WTC11 (cell line): Measurements from ENCODE around the gene GRID2. TPM values are rescaled to one million over a fixed set of nuclear protein-coding genes. Genes with fewer than 3 reads are reported as not detected.
A peak's percentile ranks its signal among the peaks of the same experiment; 100 is the strongest.

Source experiments
- ATAC-seq: fragments of 200-7000 bp; cut with Tn5 transposase; 2 replicates; pipeline ENCODE4 v1.10.0; 2021; ENCODE audit warnings: mild to moderate bottlenecking, moderate library complexity
- CTCF ChIA-PET: fragments of 300-600 bp; sonication (Branson Sonifier 250); formaldehyde crosslinking; loops from one replicate; lab custom pipeline; 2021; ENCODE audit warnings: antibody characterized with exemption; lab: Charles Lee
- POLR2A ChIA-PET: fragments of 350-600 bp; sonication (Branson Sonifier 250); formaldehyde crosslinking; loops from one replicate; lab custom pipeline; 2021; ENCODE audit warnings: antibody characterized with exemption; lab: Charles Lee
- DNase-seq: peaks from one replicate; pipeline ENCODE4 v3.0.0; 2021; ENCODE audit warnings: low spot score
- H3K27ac Mint-ChIP-seq: 2 replicates; pipeline ENCODE4 v1.8.0; 2021; ENCODE audit warnings: mixed read lengths
- H3K27me3 Mint-ChIP-seq: 2 replicates; pipeline ENCODE4 v1.8.0; 2021; ENCODE audit warnings: low read depth, mild to moderate bottlenecking, moderate library complexity, mixed read lengths
- H3K36me3 Mint-ChIP-seq: 2 replicates; pipeline ENCODE4 v1.8.0; 2021; ENCODE audit warnings: mixed read lengths
- H3K4me1 Mint-ChIP-seq: 2 replicates; pipeline ENCODE4 v1.8.0; 2022; ENCODE audit warnings: mixed read lengths
- H3K4me3 Mint-ChIP-seq: 2 replicates; pipeline ENCODE4 v1.8.0; 2021; ENCODE audit warnings: mild to moderate bottlenecking, moderate library complexity, mixed read lengths
- H3K9me3 Mint-ChIP-seq: 2 replicates; pipeline ENCODE4 v1.8.0; 2021; ENCODE audit warnings: mixed read lengths
- CREM ChIP-seq: sonication (generic); formaldehyde crosslinking; IDR thresholded peaks from 2 replicates; pipeline ENCODE4 v1.8.1; 2022; ENCODE audit warnings: mild to moderate bottlenecking, missing genetic modification reagents, moderate library complexity
- CTCF ChIP-seq: fragments of 200-600 bp; IDR thresholded peaks from 2 replicates; pipeline ENCODE4 v1.8.0; 2022; ENCODE audit warnings: antibody characterized with exemption
- EMX1 ChIP-seq: fragments of 250-450 bp; sonication (Bioruptor Pico); IDR thresholded peaks from 2 replicates; pipeline ENCODE4 v1.8.0; 2021; ENCODE audit warnings: mild to moderate bottlenecking
- ESRRA ChIP-seq: sonication (generic); formaldehyde crosslinking; IDR thresholded peaks from 2 replicates; pipeline ENCODE4 v1.8.1; 2022; ENCODE audit warnings: mild to moderate bottlenecking, missing genetic modification reagents, borderline replicate concordance
- MYBL2 ChIP-seq: sonication (generic); formaldehyde crosslinking; IDR thresholded peaks from 2 replicates; pipeline ENCODE4 v1.8.1; 2023; ENCODE audit warnings: mild to moderate bottlenecking, moderate library complexity, missing genetic modification reagents
- NFE2L1 ChIP-seq: sonication (generic); formaldehyde crosslinking; IDR thresholded peaks from 2 replicates; pipeline ENCODE4 v1.8.1; 2023; ENCODE audit warnings: missing genetic modification reagents
- NFYB ChIP-seq: sonication (generic); formaldehyde crosslinking; conservative IDR thresholded peaks from 2 replicates; pipeline ENCODE4 v1.8.0; 2022; ENCODE audit warnings: low read depth, missing genetic modification reagents
- NR2C2 ChIP-seq: sonication (generic); formaldehyde crosslinking; IDR thresholded peaks from 2 replicates; pipeline ENCODE4 v1.8.0; 2022; ENCODE audit warnings: mild to moderate bottlenecking, missing genetic modification reagents
- SOX15 ChIP-seq: fragments of 250-450 bp; sonication (Bioruptor Pico); IDR thresholded peaks from 2 replicates; pipeline ENCODE4 v1.9.0; 2021; ENCODE audit warnings: mild to moderate bottlenecking
- SP1 ChIP-seq: sonication (generic); formaldehyde crosslinking; conservative IDR thresholded peaks from 2 replicates; pipeline ENCODE4 v1.8.1; 2022; ENCODE audit warnings: missing genetic modification reagents
- TEAD1 ChIP-seq: sonication (generic); formaldehyde crosslinking; IDR thresholded peaks from 2 replicates; pipeline ENCODE4 v1.8.0; 2022; ENCODE audit warnings: mild to moderate bottlenecking, missing genetic modification reagents
- ZNF138 ChIP-seq: sonication (generic); formaldehyde crosslinking; conservative IDR thresholded peaks from 2 replicates; pipeline ENCODE4 v1.8.1; 2022; ENCODE audit warnings: mild to moderate bottlenecking, moderate library complexity, missing genetic modification reagents
- ZNF232 ChIP-seq: sonication (generic); formaldehyde crosslinking; IDR thresholded peaks from 2 replicates; pipeline ENCODE4 v1.8.0; 2022; ENCODE audit warnings: mild to moderate bottlenecking, missing genetic modification reagents
- ZNF281 ChIP-seq: sonication (generic); formaldehyde crosslinking; IDR thresholded peaks from 2 replicates; pipeline ENCODE4 v1.8.0; 2023; ENCODE audit warnings: mild to moderate bottlenecking, missing genetic modification reagents
- ZNF317 ChIP-seq: sonication (generic); formaldehyde crosslinking; IDR thresholded peaks from 2 replicates; pipeline ENCODE4 v1.8.1; 2023; ENCODE audit warnings: low read depth, mild to moderate bottlenecking, moderate library complexity, missing genetic modification reagents, borderline replicate concordance
- ZNF396 ChIP-seq: fragments of 250-450 bp; sonication (Bioruptor Pico); IDR thresholded peaks from 2 replicates; pipeline ENCODE4 v1.8.0; 2021; ENCODE audit warnings: mild to moderate bottlenecking, moderate library complexity, borderline replicate concordance
- ZNF512 ChIP-seq: sonication (generic); formaldehyde crosslinking; IDR thresholded peaks from 2 replicates; pipeline ENCODE4 v1.8.1; 2022; ENCODE audit warnings: missing genetic modification reagents, borderline replicate concordance
- total RNA-seq: library from RNA; stranded (reverse); gene quantifications from 3 replicates; pipeline ENCODE4 v1.2.3, GENCODE V29; 2021
- TF ChIP-seq, protein P1 (sequence below): fragments of 250-450 bp; sonication (Bioruptor Pico); IDR thresholded peaks from 2 replicates; pipeline ENCODE4 v2.1.2; 2022; ENCODE audit warnings: mild to moderate bottlenecking, moderate library complexity
- TF ChIP-seq, protein P2 (sequence below): sonication (generic); formaldehyde crosslinking; IDR thresholded peaks from 2 replicates; pipeline ENCODE4 v1.8.0; 2022; ENCODE audit warnings: mild to moderate bottlenecking, missing genetic modification reagents
- TF ChIP-seq, protein P3 (sequence below): sonication (generic); formaldehyde crosslinking; IDR thresholded peaks from 2 replicates; pipeline ENCODE4 v1.8.0; 2022; ENCODE audit warnings: mild to moderate bottlenecking, missing genetic modification reagents

Gene GRID2
- total RNA-seq, 1 experiment from 2014 or later = 26.8 TPM

DNA sequence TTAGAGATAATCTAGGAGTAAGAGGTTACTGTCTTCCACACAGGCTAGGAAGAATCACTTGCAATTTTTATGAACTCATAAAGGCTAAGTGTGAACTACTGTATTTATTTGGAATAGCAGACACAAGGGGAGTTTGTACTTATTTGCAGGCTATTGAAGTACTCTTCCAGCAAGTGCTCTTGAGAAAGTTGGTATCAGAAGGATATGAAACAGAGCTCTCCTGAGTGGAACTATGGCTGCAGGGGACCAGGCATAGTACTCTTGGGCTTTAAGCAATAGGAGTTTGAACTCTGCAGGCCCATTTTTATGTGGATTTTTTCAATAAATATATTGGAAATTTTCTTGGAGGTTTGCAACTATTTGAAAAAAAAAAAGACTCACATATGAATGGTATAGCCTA is 768.5 kb downstream of the GRID2 start:
- POLR2A ChIA-PET = no interaction called here
- Mint-ChIP-seq H3K4me1 (peaks cover 6% of the 10 kb centered on the region), H3K27me3 (no peaks in the 10 kb centered on the region), H3K36me3 (no peaks in the 10 kb centered on the region), H3K4me3 (no peak overlapping the region), H3K9me3 (0 out of 2 replicates have a peak, but pooled peaks cover 3% of the 10 kb centered on the region), H3K27ac (no peak overlapping the region)
- CTCF ChIA-PET = no interaction called here
- DNase-seq (no peak), ATAC-seq (no peak)
- no peak for TF ChIP-seq ZNF396 (CRISPR knock-in tag)
- TF ChIP-seq, protein P1, sequence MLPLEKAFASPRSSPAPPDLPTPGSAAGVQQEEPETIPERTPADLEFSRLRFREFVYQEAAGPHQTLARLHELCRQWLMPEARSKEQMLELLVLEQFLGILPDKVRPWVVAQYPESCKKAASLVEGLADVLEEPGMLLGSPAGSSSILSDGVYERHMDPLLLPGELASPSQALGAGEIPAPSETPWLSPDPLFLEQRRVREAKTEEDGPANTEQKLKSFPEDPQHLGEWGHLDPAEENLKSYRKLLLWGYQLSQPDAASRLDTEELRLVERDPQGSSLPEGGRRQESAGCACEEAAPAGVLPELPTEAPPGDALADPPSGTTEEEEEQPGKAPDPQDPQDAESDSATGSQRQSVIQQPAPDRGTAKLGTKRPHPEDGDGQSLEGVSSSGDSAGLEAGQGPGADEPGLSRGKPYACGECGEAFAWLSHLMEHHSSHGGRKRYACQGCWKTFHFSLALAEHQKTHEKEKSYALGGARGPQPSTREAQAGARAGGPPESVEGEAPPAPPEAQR (CRISPR knock-in tag) = no peak

DNA sequence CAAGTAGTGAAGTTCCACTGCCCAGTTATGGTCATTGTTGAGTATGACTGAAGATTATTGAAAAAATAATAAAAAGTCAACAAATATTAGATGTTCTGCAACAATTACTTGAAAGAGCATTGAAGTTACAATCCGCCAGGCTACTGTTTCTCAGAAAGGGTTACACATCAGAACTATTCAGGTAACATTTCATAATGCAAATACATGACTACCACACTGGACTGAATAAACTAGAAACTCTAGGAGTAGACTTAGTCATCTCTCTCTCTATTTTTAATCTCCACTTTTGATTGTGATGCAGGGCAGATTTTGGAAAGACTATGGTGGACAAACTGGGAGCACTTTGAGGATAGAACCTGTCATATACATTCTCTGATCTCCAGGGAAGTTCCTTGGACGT is 776.5 kb downstream of the GRID2 start:
- CTCF ChIA-PET = no interaction called here

GRCh38 chr4:93084599-93085305 is 781.0 kb downstream of the GRID2 start:
- peak overlapping the region; percentile 29 for H3K4me3 Mint-ChIP-seq
- ATAC-seq (peak; percentile 96), DNase-seq (peak; percentile 63)
- ChIA-PET POLR2A (no interaction called here), CTCF (interaction anchor here (0.9 kb wide), 1 partner anchor 115 kb away, joined by 3 read pairs; no protein-coding TSS in a partner anchor)
- no peaks in the 10 kb centered on the region for H3K36me3 Mint-ChIP-seq
- peak overlapping the region; percentile 91 for H3K27ac Mint-ChIP-seq
- TF ChIP-seq MYBL2 (CRISPR knock-in tag) (no peak), TEAD1 (0 out of 2 replicates have a peak, but pooled peaks have one; percentile 28), SOX15 (CRISPR knock-in tag) (no peak), NR2C2 (no peak), CTCF (no peak), NFYB (CRISPR knock-in tag) (no peak)
- H3K9me3 Mint-ChIP-seq = no peaks in the 10 kb centered on the region
- H3K4me1 Mint-ChIP-seq = peaks cover 44% of the 10 kb centered on the region
- H3K27me3 Mint-ChIP-seq = no peaks in the 10 kb centered on the region

More for the DNA sequence above, 776.5 kb downstream of the GRID2 start:
- no peak for ATAC-seq
- POLR2A ChIA-PET = no interaction called here
- Mint-ChIP-seq H3K4me3 (no peak overlapping the region), H3K27ac (no peak overlapping the region), H3K4me1 (peaks cover 24% of the 10 kb centered on the region), H3K9me3 (0 out of 2 replicates have a peak, but pooled peaks cover under 1% of the 10 kb centered on the region), H3K27me3 (no peaks in the 10 kb centered on the region), H3K36me3 (no peaks in the 10 kb centered on the region)
- DNase-seq = no peak
- TF ChIP-seq, protein P2, sequence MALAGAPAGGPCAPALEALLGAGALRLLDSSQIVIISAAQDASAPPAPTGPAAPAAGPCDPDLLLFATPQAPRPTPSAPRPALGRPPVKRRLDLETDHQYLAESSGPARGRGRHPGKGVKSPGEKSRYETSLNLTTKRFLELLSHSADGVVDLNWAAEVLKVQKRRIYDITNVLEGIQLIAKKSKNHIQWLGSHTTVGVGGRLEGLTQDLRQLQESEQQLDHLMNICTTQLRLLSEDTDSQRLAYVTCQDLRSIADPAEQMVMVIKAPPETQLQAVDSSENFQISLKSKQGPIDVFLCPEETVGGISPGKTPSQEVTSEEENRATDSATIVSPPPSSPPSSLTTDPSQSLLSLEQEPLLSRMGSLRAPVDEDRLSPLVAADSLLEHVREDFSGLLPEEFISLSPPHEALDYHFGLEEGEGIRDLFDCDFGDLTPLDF (CRISPR knock-in tag) = no peak
- TF ChIP-seq SP1 (CRISPR knock-in tag) = no peak

DNA sequence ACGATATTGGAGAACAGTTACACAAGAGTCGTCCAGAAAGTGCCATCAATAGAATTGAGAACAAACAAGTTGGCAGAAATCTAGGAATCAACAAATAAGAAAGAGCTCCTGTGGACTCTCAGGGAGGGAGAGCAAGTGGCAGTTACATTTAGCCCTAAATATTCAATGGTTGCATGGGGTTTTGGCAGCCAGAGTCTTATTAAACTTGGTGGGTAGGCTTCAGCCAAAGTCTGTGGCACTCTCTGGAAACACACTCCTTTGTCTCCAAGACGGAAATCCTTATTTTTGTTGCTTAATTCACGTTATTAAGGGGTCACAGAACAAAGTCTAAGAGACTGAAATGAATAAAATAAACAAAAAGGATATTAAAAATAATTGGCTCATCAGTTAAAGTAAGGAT is 782.6 kb downstream of the GRID2 start:
- peak overlapping the region; percentile 31; the same call in 1 of the 2 replicates for H3K4me3 Mint-ChIP-seq
- no peaks in the 10 kb centered on the region for H3K9me3 Mint-ChIP-seq
- peak overlapping the region; percentile 96 for H3K27ac Mint-ChIP-seq
- POLR2A ChIA-PET = no interaction called here
- peaks cover 52% of the 10 kb centered on the region for H3K4me1 Mint-ChIP-seq
- ATAC-seq (peak; percentile 27; the same call in 1 of the 2 replicates), DNase-seq (no peak)
- CTCF ChIA-PET = no interaction called here
- no peaks in the 10 kb centered on the region; the same call in 1 of the 2 replicates for H3K36me3 Mint-ChIP-seq
- no peaks in the 10 kb centered on the region for H3K27me3 Mint-ChIP-seq
- TF ChIP-seq NFE2L1 (CRISPR knock-in tag) (no peak), ZNF317 (CRISPR knock-in tag) (no peak), ESRRA (CRISPR knock-in tag) (no peak), CREM (CRISPR knock-in tag) (no peak), ZNF138 (CRISPR knock-in tag) (no peak), ZNF281 (CRISPR knock-in tag) (no peak), EMX1 (CRISPR knock-in tag) (no peak), ZNF512 (CRISPR knock-in tag) (no peak), ZNF232 (no peak)
- TF ChIP-seq, protein P3, sequence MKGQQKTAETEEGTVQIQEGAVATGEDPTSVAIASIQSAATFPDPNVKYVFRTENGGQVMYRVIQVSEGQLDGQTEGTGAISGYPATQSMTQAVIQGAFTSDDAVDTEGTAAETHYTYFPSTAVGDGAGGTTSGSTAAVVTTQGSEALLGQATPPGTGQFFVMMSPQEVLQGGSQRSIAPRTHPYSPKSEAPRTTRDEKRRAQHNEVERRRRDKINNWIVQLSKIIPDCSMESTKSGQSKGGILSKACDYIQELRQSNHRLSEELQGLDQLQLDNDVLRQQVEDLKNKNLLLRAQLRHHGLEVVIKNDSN = no peak
